Astrocyte (in vitro differentiated cells and primary cell): ENCODE measurements around the gene TPPP3. TPM values are rescaled to one million over a fixed set of nuclear protein-coding genes. Genes with fewer than 3 reads are reported as not detected.

Experiments used
- DNase-seq: peaks from one replicate; pipeline ENCODE4 v3.0.0-alpha.2; 2010; ENCODE audit warnings: low read depth
- FAIRE-seq: peaks from 2 replicates; lab custom pipeline; 2011; peaks lifted over from hg19 to GRCh38; lab: Jason Lieb, UNC
- H2AFZ ChIP-seq: 2 replicates; pipeline ENCODE4 v1.6.0; 2012; ENCODE audit warnings: low read depth, low read length, inconsistent platforms
- H3K27ac ChIP-seq: 2 replicates; pipeline ENCODE4 v1.5.1; 2011; ENCODE audit warnings: low read depth, low read length, inconsistent platforms
- H3K27me3 ChIP-seq: 2 replicates; pipeline ENCODE4 v1.6.0; 2011; ENCODE audit warnings: low read length, inconsistent platforms; ENCODE audit not compliant: insufficient read depth
- H3K36me3 ChIP-seq: 2 replicates; pipeline ENCODE4 v1.5.1; 2011; ENCODE audit warnings: low read length, inconsistent platforms; ENCODE audit not compliant: insufficient read depth
- H3K4me1 ChIP-seq: 2 replicates; pipeline ENCODE4 v1.5.1; 2011; ENCODE audit warnings: low read length, inconsistent platforms; ENCODE audit not compliant: insufficient read depth
- H3K4me2 ChIP-seq: 2 replicates; pipeline ENCODE4 v1.6.0; 2012; ENCODE audit warnings: low read length, inconsistent platforms
- H3K4me3 ChIP-seq: 2 replicates; pipeline ENCODE4 v1.5.1; 2011; ENCODE audit warnings: low read depth, mild to moderate bottlenecking, low read length, inconsistent platforms; ENCODE audit not compliant: insufficient read depth
- H3K79me2 ChIP-seq: 2 replicates; pipeline ENCODE4 v1.6.0; 2012; ENCODE audit warnings: mild to moderate bottlenecking, low read length, inconsistent platforms; ENCODE audit not compliant: insufficient read depth
- H3K9ac ChIP-seq: 2 replicates; pipeline ENCODE4 v1.6.0; 2012; ENCODE audit warnings: mild to moderate bottlenecking, low read length, inconsistent platforms
- H3K9me3 ChIP-seq: 2 replicates; pipeline ENCODE4 v1.5.1; 2012; ENCODE audit warnings: low read depth, mild to moderate bottlenecking, low read length, inconsistent platforms; ENCODE audit not compliant: insufficient read depth
- H4K20me1 ChIP-seq: 2 replicates; pipeline ENCODE4 v1.6.0; 2012; ENCODE audit warnings: low read length, inconsistent platforms; ENCODE audit not compliant: insufficient read depth
- H3K27ac Mint-ChIP-seq: one replicate; pipeline ENCODE4 v1.8.0; 2021; ENCODE audit warnings: mild to moderate bottlenecking, mixed read lengths; ENCODE audit not compliant: unreplicated experiment
- H3K27me3 Mint-ChIP-seq: one replicate; pipeline ENCODE4 v1.8.0; 2021; ENCODE audit warnings: low read depth, mixed read lengths; ENCODE audit not compliant: unreplicated experiment
- H3K36me3 Mint-ChIP-seq: one replicate; pipeline ENCODE4 v1.8.0; 2021; ENCODE audit warnings: low read depth, mixed read lengths; ENCODE audit not compliant: unreplicated experiment
- H3K4me1 Mint-ChIP-seq: one replicate; pipeline ENCODE4 v1.8.0; 2021; ENCODE audit warnings: low read depth, mixed read lengths; ENCODE audit not compliant: unreplicated experiment
- H3K4me3 Mint-ChIP-seq: one replicate; pipeline ENCODE4 v1.8.0; 2021; ENCODE audit warnings: mild to moderate bottlenecking, moderate library complexity, mixed read lengths; ENCODE audit not compliant: unreplicated experiment
- H3K9me3 Mint-ChIP-seq: one replicate; pipeline ENCODE4 v1.8.0; 2021; ENCODE audit warnings: mild to moderate bottlenecking, mixed read lengths; ENCODE audit not compliant: unreplicated experiment
- EZH2 ChIP-seq: IDR thresholded peaks from 2 replicates; pipeline ENCODE4 v1.6.1; 2012; ENCODE audit warnings: mild to moderate bottlenecking, low read length, inconsistent platforms; ENCODE audit not compliant: insufficient read depth
- total RNA-seq: library from RNA; stranded (reverse); gene quantifications from 2 replicates; pipeline ENCODE4 v1.2.1, GENCODE V29; 2021
- TF ChIP-seq, protein P1 (sequence below): IDR thresholded peaks from 2 replicates; pipeline ENCODE4 v1.5.1; 2011; ENCODE audit warnings: low read depth, mild to moderate bottlenecking, inconsistent platforms, low read length, moderate library complexity; ENCODE audit not compliant: insufficient read depth

Gene TPPP3
- total RNA-seq, 1 donor from 2014 or later, result 0.75 TPM

DNA sequence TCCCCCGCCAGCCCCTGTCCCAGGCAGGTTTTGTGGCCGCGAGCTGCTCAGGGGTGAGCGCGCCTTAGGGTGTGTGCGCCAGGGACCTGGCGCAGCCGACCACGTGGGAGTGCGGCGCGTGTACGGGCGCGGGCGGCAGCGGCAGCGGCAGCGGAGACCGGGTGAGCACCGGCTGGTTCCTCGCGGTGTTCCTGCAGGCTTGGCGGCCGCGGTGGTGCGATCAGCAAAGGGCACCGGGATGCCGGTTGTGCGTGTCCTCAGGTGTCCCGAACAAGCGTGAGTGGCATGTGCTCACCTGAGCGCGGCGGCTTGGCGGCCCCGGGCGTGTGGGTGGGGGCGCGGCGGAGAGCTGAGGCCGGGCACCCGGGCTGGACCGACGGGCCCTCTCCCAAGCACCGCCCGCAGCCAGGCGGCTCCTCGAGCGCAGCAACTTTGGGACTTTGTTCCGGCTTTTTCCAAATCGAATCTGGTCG lies 37.2 kb upstream of the TPPP3 start:
- H3K9ac ChIP-seq, result no peak overlapping the region
- peaks cover 8% of the 10 kb centered on the region for H3K4me1 Mint-ChIP-seq
- FAIRE-seq (no peak), DNase-seq (no peak)
- H3K4me3 ChIP-seq, result no peak overlapping the region
- H3K9me3 ChIP-seq, result no peaks in the 10 kb centered on the region
- peaks cover 2% of the 10 kb centered on the region for H3K9me3 Mint-ChIP-seq
- TF ChIP-seq EZH2, result peak; percentile 91
- TF ChIP-seq, protein P1, sequence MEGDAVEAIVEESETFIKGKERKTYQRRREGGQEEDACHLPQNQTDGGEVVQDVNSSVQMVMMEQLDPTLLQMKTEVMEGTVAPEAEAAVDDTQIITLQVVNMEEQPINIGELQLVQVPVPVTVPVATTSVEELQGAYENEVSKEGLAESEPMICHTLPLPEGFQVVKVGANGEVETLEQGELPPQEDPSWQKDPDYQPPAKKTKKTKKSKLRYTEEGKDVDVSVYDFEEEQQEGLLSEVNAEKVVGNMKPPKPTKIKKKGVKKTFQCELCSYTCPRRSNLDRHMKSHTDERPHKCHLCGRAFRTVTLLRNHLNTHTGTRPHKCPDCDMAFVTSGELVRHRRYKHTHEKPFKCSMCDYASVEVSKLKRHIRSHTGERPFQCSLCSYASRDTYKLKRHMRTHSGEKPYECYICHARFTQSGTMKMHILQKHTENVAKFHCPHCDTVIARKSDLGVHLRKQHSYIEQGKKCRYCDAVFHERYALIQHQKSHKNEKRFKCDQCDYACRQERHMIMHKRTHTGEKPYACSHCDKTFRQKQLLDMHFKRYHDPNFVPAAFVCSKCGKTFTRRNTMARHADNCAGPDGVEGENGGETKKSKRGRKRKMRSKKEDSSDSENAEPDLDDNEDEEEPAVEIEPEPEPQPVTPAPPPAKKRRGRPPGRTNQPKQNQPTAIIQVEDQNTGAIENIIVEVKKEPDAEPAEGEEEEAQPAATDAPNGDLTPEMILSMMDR, result no peak
- peak overlapping the region; percentile 77 for H3K4me3 Mint-ChIP-seq
- H3K36me3 Mint-ChIP-seq, result peaks cover 10% of the 10 kb centered on the region
- H3K27me3 ChIP-seq, result peaks cover 31% of the 10 kb centered on the region
- H3K4me1 ChIP-seq, result peaks cover 4% of the 10 kb centered on the region
- peak overlapping the region; percentile 56 for H2AFZ ChIP-seq
- no peaks in the 10 kb centered on the region for H3K79me2 ChIP-seq
- no peak overlapping the region for H3K27ac Mint-ChIP-seq
- H4K20me1 ChIP-seq, result peaks cover 26% of the 10 kb centered on the region
- H3K27me3 Mint-ChIP-seq, result peaks cover 46% of the 10 kb centered on the region
- H3K27ac ChIP-seq, result no peak overlapping the region
- peak overlapping the region; percentile 78 for H3K4me2 ChIP-seq
- no peaks in the 10 kb centered on the region for H3K36me3 ChIP-seq

DNA sequence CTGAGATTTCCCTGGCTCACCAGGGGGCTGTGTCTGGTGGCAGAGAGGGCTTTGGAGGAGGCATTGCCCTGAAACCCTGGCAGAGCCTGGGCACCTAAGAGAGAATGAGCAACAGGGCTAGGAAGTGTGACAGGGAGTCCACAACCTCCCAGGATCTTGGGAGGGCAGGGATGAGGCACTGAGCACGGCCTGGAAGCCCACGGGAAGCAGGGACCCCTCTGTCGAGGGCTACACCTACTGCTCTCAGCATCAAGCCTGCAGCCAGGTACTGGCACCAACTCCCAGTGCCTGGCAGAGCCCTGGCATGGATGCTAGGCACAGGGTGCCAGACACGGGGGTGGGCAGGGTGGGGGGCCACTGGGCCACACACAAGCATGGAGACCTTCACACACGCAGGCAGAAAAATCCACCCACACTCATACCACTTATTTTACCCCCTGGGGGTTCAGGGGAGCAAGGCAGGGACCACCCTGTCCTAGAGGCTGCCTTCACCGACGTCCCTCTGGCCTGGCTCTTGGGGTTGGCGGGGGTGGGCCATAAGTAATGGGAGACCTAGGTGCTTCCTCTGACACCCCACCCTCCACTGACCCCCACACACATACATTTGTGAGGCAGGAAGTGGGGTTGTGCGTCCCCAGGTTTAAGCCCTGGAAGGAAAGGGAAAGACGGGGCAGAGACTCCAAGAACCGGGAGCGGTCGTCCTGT lies 36.7 kb upstream of the TPPP3 start:
- Mint-ChIP-seq H3K27ac (no peak overlapping the region), H3K4me1 (peaks cover 8% of the 10 kb centered on the region), H3K4me3 (peak overlapping the region; percentile 77), H3K36me3 (peaks cover 7% of the 10 kb centered on the region), H3K27me3 (peaks cover 51% of the 10 kb centered on the region), H3K9me3 (peaks cover 2% of the 10 kb centered on the region)
- Histone ChIP-seq H3K9me3 (no peaks in the 10 kb centered on the region), H3K4me1 (peaks cover 4% of the 10 kb centered on the region), H3K27me3 (peaks cover 34% of the 10 kb centered on the region), H3K27ac (no peak overlapping the region), H3K9ac (no peak overlapping the region), H4K20me1 (peaks cover 23% of the 10 kb centered on the region), H3K4me2 (peak overlapping the region; percentile 78), H2AFZ (peak overlapping the region; percentile 56), H3K4me3 (no peak overlapping the region), H3K79me2 (no peaks in the 10 kb centered on the region), H3K36me3 (no peaks in the 10 kb centered on the region)
- TF ChIP-seq EZH2, result no peak
- DNase-seq (no peak), FAIRE-seq (no peak)

DNA sequence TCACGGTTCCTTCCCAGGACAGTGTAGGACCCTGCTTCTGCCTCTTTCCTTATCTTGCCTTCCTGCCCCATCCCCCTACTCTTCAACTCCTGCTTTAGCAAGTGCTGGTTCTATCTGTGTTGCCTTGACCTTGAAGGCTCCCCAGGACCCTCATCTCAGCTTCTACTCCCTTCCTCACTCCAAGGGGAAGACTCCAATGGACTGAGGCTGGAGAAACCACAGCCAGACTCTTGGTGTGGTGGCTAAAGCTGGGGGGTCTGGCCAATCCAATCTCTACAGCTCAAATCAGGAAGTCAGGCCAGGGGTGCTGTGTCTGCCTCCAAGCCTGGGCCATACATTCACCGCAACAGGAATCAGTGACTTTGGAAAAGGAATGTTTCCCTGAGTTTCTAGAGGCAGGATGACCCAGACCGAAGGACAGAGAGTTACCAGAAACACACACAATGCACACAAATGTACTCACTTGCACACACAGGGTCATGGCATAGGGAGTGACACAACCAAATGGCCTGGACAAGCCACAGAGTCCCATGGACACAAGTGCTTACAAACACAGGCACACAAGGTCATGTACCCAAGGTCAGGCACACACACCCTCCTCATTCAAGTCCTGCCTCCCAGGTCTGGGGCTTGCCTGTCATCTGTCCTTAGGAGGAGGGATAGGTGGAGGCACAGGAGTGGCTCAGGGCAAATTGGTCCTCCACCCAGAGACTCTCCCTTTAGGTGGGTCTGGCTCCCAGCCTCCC lies 35.9 kb upstream of the TPPP3 start:
- no peaks in the 10 kb centered on the region for H3K79me2 ChIP-seq
- Mint-ChIP-seq H3K9me3 (peaks cover 2% of the 10 kb centered on the region), H3K27me3 (peaks cover 55% of the 10 kb centered on the region), H3K4me3 (peak overlapping the region; percentile 34), H3K4me1 (peaks cover 8% of the 10 kb centered on the region), H3K36me3 (peaks cover 7% of the 10 kb centered on the region), H3K27ac (no peak overlapping the region)
- peaks cover 23% of the 10 kb centered on the region for H4K20me1 ChIP-seq
- no peak overlapping the region for H3K27ac ChIP-seq
- no peak overlapping the region for H3K4me3 ChIP-seq
- DNase-seq, result no peak
- peaks cover 4% of the 10 kb centered on the region for H3K4me1 ChIP-seq
- H3K9ac ChIP-seq, result no peak overlapping the region
- H2AFZ ChIP-seq, result no peak overlapping the region
- H3K27me3 ChIP-seq, result peaks cover 41% of the 10 kb centered on the region
- H3K4me2 ChIP-seq, result no peak overlapping the region
- H3K36me3 ChIP-seq, result no peaks in the 10 kb centered on the region
- TF ChIP-seq EZH2, result no peak
- no peak for FAIRE-seq
- no peaks in the 10 kb centered on the region for H3K9me3 ChIP-seq
